ENCODE measurements around the gene NIT2.

Gene NIT2

DNA sequence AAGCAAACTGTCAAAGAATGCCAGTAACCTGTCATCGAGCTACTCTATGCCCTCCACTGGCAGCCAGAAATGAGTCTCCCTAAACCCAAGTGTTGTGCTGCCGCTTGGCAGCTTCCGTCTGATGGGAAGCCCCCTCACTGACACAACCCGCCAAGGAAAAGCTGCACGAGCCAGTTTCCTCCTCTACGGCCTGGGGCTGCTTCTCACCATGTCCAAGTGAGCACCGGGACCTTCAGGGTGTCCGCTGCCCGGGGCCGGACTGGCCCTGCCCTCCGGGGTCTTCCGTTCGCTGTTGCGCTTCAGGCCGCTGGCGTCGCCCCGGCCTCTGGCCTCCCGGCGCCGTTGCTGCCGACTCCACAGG lies 65.8 kb downstream of the NIT2 start:
- peak; percentile 2 to 39 (median 9) for DNase-seq

DNA sequence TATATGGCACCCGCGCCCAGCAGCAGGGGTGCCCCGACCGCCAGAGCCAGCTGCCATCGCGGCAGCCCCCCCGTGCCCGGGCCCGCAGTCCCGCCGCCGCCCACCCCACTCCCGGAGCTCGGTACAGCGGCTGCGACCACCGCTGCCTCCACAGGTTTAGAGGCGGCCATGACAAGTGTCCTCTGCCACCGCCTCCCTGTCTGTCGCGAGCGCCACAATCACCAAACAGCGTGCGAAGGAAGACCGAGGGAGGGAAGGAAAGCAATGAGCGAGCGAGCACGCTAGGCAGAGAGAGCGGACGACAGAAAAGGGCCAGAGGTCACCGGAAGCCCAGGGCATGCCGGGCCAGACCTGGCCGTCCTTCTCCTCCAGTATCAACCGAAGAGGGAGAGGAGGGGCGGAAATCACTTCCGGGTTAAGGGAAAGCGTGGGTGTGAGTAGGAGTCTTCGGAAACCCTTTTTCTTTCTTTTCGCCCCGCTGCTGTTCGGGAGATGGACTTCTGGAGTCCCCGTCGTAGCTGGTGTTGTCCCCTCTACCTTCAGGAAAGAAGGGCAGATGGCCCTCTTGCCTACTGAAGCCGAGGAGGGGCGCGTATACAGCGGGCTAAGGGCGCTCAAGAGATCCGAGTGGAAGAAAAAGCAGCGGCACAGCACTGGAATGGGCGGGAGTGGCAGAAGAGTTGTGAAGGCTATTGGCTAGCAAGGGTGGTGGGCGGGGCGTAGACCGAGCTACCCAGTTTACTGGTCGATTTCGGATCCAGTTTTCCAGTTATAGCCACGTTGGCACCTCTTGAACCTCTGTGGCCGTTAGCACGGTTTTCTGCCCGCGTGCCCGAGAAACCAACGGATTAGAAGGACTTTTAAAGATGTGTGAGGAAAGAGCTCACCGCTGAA lies 66.5 kb downstream of the NIT2 start, which contains the start of the genes LNP1 and TOMM70:
LNP1 (plus strand) TSS at position 760 of the 894 bp plus-strand sequence. CDS start 28,191 bp downstream, outside the sequence.
TOMM70 (minus strand) TSS at position 310 of the 894 bp plus-strand sequence; CDS start at position 170, 140 bp downstream.
- peak; percentile 80 to 90 (median 86) for DNase-seq

DNA sequence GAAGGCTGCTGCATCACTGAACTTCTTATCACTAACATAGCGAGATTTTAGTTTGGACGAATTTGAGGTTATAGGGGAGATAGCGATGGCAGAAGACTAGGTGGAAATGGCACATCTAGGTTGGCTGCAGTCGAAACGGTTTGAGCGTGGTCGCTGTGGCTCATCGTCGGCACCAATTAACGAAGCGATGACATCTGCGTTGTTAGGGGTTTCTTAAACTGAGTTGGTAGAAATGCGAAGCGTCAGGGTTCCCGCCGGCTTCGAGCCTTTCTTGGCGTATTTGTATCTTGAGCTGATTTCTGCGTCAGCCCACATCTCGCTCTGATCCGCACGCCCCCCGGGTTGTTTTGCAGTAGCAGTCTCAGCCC lies 67.1 kb downstream of the NIT2 start:
- DNase-seq = peak in 3 of 4 experiments; percentile 26 to 41 (median 39)

DNA sequence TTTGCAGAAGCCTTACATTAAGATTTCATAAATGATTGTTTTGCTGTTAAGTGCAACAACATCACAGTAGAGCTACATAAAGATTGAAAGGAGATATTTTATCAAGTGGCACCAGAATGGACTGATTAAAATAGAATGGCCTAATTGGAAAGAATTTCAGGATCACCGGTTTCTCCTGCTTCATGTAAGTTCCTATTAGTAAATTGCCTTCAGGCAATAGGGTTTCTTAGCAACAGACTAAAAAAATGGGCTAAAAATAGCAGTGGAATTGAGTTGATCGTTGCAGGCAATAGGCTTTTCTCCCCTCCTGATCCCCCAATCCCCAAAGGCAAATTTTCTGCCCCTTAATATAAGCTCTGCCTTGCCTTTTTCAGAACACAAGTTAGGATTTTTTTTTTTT lies 67.7 kb downstream of the NIT2 start:
- no peak for DNase-seq

DNA sequence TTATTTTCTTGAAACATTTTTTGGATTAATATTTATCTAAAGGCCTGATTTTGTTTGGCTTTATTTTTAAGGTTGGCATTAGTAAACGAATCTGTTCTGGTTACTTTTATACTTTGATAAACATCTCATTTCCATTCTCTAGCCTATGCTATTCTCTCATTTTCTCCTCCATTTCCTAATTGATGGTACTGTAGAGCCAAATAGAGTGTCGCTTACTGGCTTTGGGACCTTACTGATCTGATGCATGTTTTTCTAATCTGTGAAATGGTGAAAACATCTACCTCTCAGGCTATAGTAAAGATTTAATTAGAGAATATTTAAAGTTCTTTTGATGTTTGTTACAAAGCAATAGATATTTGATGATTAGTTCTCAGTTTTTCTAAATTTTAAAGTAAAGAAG lies 68.3 kb downstream of the NIT2 start:
- no peak for DNase-seq

DNA sequence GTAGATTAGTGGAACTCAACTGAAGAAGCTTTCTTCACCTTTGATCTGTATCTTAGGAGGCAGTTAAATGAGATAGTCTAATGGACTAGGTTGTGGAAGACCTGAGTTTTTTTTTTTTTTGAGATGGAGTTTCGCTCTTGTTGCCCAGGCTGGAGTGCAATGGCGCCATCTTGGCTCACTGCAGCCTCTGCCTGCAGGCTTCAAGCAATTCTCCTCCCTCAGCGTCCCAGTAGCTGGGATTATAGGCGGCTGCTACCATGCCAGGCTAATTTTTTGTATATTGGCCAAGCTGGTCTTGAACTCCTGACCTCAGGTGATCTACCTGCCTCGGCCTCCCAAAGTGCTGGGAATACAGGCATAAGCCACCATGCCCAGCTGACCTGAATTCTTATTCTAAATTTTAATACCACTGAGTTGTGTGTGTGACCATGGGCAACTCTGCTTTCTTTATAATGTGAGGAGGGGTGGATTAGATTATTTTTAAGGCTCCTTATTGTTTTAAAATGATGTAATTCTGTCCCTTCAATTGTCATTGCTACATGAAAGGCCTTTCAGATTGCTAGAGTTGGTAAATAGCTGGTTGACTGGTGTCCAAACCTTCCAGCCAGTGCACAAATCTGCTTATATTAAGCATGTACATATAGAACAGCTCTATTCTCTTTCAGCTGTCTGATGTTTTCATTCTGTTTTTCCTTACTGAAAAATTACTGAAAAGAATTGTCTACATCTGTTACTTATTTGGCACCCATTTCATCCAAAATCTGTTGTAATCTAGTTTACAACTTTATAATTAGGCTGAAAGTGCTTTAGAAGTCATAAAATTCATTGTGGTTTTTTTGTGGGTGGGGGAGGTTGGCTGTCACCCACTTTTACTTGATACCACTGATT lies 69.0 kb downstream of the NIT2 start:
- no peak for DNase-seq

DNA sequence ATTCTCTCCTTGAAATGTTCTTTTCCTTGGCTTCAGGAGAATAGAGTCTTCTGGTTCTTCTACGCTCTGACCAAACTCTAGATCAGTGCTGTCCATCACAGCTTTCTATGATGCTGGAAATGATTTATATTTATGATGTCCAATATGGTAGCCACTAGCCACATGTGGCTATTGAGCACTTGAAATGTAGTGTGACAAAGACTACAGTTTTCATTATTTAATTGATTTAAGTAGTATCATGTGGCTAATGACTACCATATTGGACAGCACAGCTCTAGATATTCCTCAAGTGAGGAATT lies 69.6 kb downstream of the NIT2 start:
- DNase-seq = no peak

DNA sequence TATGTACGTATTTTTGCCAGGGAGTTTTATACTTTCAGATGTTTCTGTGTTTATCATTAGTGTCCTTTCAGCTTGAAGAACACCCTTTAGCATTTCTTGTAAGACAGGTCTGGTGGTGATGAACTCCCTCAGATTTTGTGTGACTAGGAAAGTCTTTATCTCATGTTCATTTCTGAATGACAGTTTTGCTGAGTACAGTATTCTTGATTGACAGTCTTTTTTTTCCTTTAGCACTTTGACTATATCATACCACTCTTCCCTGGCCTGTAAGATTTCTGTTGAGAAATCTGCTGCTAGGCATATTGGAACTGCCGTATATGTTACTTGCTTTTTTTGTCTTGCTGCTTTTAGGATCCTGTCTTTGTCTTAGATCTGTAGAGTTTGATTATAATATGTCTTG lies 72.6 kb downstream of the NIT2 start:
- DNase-seq = no peak

DNA sequence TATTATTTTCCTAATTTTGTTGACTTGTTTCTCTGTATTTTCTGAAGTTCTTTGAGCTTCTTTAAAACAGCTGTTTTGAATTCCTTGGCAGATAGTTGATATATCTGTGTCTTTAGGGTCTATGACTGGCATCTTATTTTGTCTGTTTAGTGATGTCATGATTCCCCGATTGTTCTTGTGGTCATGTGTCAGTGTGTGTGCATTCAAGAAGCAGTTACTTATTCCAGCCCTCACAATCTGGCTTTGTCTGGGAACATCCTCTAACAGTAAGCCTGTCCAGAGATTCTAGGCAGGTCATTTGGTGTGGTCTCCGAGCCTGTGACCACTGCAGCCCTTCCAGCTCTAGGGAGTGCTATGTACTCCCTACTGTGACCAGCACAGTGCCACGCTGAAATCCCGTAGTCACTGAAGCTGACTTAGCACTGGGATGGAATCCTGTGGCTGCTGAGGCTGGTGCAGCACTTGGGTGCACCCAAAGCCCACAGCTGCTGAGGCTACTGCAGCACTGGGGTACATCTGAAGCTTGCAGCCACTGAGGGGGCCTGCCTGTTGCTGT lies 73.5 kb downstream of the NIT2 start:
- no peak for DNase-seq
